WTC11 (cell line): ENCODE measurements around the gene ZNF467. TPM values are rescaled to one million over a fixed set of nuclear protein-coding genes. Genes with fewer than 3 reads are reported as not detected.

ENCODE experiments used
- ATAC-seq: fragments of 200-7000 bp; cut with Tn5 transposase; 2 replicates; pipeline ENCODE4 v1.10.0; 2021; ENCODE audit warnings: mild to moderate bottlenecking, moderate library complexity
- CTCF ChIA-PET: fragments of 300-600 bp; sonication (Branson Sonifier 250); formaldehyde crosslinking; loops from one replicate; lab custom pipeline; 2021; ENCODE audit warnings: antibody characterized with exemption; lab: Charles Lee
- POLR2A ChIA-PET: fragments of 350-600 bp; sonication (Branson Sonifier 250); formaldehyde crosslinking; loops from one replicate; lab custom pipeline; 2021; ENCODE audit warnings: antibody characterized with exemption; lab: Charles Lee
- DNase-seq: peaks from one replicate; pipeline ENCODE4 v3.0.0; 2021; ENCODE audit warnings: low spot score
- H3K27ac Mint-ChIP-seq: 2 replicates; pipeline ENCODE4 v1.8.0; 2021; ENCODE audit warnings: mixed read lengths
- H3K27me3 Mint-ChIP-seq: 2 replicates; pipeline ENCODE4 v1.8.0; 2021; ENCODE audit warnings: low read depth, mild to moderate bottlenecking, moderate library complexity, mixed read lengths
- H3K36me3 Mint-ChIP-seq: 2 replicates; pipeline ENCODE4 v1.8.0; 2021; ENCODE audit warnings: mixed read lengths
- H3K4me1 Mint-ChIP-seq: 2 replicates; pipeline ENCODE4 v1.8.0; 2022; ENCODE audit warnings: mixed read lengths
- H3K4me3 Mint-ChIP-seq: 2 replicates; pipeline ENCODE4 v1.8.0; 2021; ENCODE audit warnings: mild to moderate bottlenecking, moderate library complexity, mixed read lengths
- H3K9me3 Mint-ChIP-seq: 2 replicates; pipeline ENCODE4 v1.8.0; 2021; ENCODE audit warnings: mixed read lengths
- EMX1 ChIP-seq: fragments of 250-450 bp; sonication (Bioruptor Pico); IDR thresholded peaks from 2 replicates; pipeline ENCODE4 v1.8.0; 2021; ENCODE audit warnings: mild to moderate bottlenecking
- FOXJ3 ChIP-seq: sonication (generic); formaldehyde crosslinking; IDR thresholded peaks from 2 replicates; pipeline ENCODE4 v1.9.0; 2021; ENCODE audit warnings: missing genetic modification reagents, mild to moderate bottlenecking, borderline replicate concordance
- FOXK1 ChIP-seq: sonication (generic); formaldehyde crosslinking; IDR thresholded peaks from 2 replicates; pipeline ENCODE4 v1.8.0; 2022; ENCODE audit warnings: mild to moderate bottlenecking, moderate library complexity, missing genetic modification reagents
- NR2C2 ChIP-seq: sonication (generic); formaldehyde crosslinking; IDR thresholded peaks from 2 replicates; pipeline ENCODE4 v1.8.0; 2022; ENCODE audit warnings: mild to moderate bottlenecking, missing genetic modification reagents
- SMAD4 ChIP-seq: sonication (generic); formaldehyde crosslinking; IDR thresholded peaks from 2 replicates; pipeline ENCODE4 v1.8.0; 2022; ENCODE audit warnings: mild to moderate bottlenecking, missing genetic modification reagents
- SP1 ChIP-seq: sonication (generic); formaldehyde crosslinking; conservative IDR thresholded peaks from 2 replicates; pipeline ENCODE4 v1.8.1; 2022; ENCODE audit warnings: missing genetic modification reagents
- ZNF121 ChIP-seq: sonication (generic); formaldehyde crosslinking; IDR thresholded peaks from 2 replicates; pipeline ENCODE4 v1.8.0; 2023; ENCODE audit warnings: missing genetic modification reagents
- ZNF138 ChIP-seq: sonication (generic); formaldehyde crosslinking; conservative IDR thresholded peaks from 2 replicates; pipeline ENCODE4 v1.8.1; 2022; ENCODE audit warnings: mild to moderate bottlenecking, moderate library complexity, missing genetic modification reagents
- ZNF317 ChIP-seq: sonication (generic); formaldehyde crosslinking; IDR thresholded peaks from 2 replicates; pipeline ENCODE4 v1.8.1; 2023; ENCODE audit warnings: low read depth, mild to moderate bottlenecking, moderate library complexity, missing genetic modification reagents, borderline replicate concordance
- total RNA-seq: library from RNA; stranded (reverse); gene quantifications from 3 replicates; pipeline ENCODE4 v1.2.3, GENCODE V29; 2021
- TF ChIP-seq, protein P1 (sequence below): sonication (generic); formaldehyde crosslinking; IDR thresholded peaks from 2 replicates; pipeline ENCODE4 v1.8.0; 2023; ENCODE audit warnings: missing genetic modification reagents, mild to moderate bottlenecking, borderline replicate concordance
- TF ChIP-seq, protein P2 (sequence below): fragments of 250-450 bp; sonication (Bioruptor Pico); IDR thresholded peaks from 2 replicates; pipeline ENCODE4 v1.9.0; 2021; ENCODE audit warnings: mild to moderate bottlenecking
- TF ChIP-seq, protein P3 (sequence below): sonication (generic); formaldehyde crosslinking; IDR thresholded peaks from 2 replicates; pipeline ENCODE4 v1.8.1; 2022; ENCODE audit warnings: low read depth, mild to moderate bottlenecking, moderate library complexity, missing genetic modification reagents, borderline replicate concordance

Gene ZNF467
- total RNA-seq, 1 experiment from 2014 or later = 0.70 TPM

DNA sequence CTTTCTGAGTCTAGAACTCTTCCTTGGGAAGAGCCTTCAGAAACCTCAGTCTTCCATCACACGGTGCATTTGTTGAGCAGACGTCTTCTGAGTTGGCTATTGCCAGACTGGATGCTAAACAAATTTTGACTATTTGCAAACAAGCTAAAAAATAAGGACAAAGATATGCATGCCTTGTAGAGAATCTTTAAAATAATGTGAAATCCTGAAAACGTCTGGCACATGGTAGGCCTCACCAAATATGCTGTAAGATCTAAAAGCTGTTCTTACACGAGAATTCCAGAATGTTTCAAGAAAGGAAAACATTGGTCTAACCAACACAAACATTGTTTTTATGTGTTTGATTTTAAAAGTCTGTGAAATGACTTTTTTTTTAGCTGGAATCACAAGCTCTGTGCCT lies 11.3 kb downstream of the ZNF467 start:
- Mint-ChIP-seq H3K4me3 (no peak overlapping the region), H3K36me3 (no peaks in the 10 kb centered on the region), H3K27ac (no peak overlapping the region), H3K9me3 (no peaks in the 10 kb centered on the region), H3K4me1 (peaks cover 20% of the 10 kb centered on the region), H3K27me3 (peaks cover 91% of the 10 kb centered on the region)
- CTCF ChIA-PET = interaction anchor here (1.0 to 4.5 kb wide), 2 partner anchors 28 to 100 kb away, joined by 3 to 51 read pairs; no protein-coding TSS in a partner anchor
- TF ChIP-seq SP1 (no peak), ZNF138 (CRISPR knock-in tag) (no peak)
- TF ChIP-seq, protein P1, sequence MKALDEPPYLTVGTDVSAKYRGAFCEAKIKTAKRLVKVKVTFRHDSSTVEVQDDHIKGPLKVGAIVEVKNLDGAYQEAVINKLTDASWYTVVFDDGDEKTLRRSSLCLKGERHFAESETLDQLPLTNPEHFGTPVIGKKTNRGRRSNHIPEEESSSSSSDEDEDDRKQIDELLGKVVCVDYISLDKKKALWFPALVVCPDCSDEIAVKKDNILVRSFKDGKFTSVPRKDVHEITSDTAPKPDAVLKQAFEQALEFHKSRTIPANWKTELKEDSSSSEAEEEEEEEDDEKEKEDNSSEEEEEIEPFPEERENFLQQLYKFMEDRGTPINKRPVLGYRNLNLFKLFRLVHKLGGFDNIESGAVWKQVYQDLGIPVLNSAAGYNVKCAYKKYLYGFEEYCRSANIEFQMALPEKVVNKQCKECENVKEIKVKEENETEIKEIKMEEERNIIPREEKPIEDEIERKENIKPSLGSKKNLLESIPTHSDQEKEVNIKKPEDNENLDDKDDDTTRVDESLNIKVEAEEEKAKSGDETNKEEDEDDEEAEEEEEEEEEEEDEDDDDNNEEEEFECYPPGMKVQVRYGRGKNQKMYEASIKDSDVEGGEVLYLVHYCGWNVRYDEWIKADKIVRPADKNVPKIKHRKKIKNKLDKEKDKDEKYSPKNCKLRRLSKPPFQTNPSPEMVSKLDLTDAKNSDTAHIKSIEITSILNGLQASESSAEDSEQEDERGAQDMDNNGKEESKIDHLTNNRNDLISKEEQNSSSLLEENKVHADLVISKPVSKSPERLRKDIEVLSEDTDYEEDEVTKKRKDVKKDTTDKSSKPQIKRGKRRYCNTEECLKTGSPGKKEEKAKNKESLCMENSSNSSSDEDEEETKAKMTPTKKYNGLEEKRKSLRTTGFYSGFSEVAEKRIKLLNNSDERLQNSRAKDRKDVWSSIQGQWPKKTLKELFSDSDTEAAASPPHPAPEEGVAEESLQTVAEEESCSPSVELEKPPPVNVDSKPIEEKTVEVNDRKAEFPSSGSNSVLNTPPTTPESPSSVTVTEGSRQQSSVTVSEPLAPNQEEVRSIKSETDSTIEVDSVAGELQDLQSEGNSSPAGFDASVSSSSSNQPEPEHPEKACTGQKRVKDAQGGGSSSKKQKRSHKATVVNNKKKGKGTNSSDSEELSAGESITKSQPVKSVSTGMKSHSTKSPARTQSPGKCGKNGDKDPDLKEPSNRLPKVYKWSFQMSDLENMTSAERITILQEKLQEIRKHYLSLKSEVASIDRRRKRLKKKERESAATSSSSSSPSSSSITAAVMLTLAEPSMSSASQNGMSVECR (CRISPR knock-in tag) = no peak
- ATAC-seq (no peak), DNase-seq (no peak)
- POLR2A ChIA-PET = no interaction called here

DNA sequence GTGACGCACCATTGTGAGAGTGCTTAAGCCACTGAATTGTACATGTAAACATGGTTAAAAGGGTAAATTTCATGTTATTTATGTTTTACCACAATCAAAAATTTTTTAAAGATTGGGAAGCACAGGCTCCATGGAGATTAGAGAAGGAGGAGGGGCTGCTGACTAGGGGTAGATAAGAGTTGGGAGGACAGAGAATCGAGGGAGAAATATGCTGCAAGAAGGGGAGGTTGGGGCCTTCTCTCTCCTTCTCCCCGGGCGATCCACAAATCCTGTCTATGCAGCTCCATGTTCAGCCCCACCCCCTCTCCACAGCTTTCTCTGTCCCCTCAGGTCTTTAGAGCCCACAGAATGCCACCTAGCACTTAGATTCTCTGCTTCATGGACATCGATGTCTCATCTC lies 12.1 kb downstream of the ZNF467 start:
- H3K27ac Mint-ChIP-seq = no peak overlapping the region
- no peak for DNase-seq
- no peaks in the 10 kb centered on the region for H3K36me3 Mint-ChIP-seq
- H3K4me3 Mint-ChIP-seq = no peak overlapping the region
- no peaks in the 10 kb centered on the region for H3K9me3 Mint-ChIP-seq
- TF ChIP-seq ZNF121 (CRISPR knock-in tag) = no peak
- TF ChIP-seq, all 79 proteins: peak for 0
- no peak for ATAC-seq
- CTCF ChIA-PET = interaction anchor here (1.5 kb wide), 1 partner anchor 99 kb away, joined by 5 read pairs; no protein-coding TSS in a partner anchor
- POLR2A ChIA-PET = no interaction called here
- H3K27me3 Mint-ChIP-seq = peaks cover 90% of the 10 kb centered on the region
- H3K4me1 Mint-ChIP-seq = peaks cover 15% of the 10 kb centered on the region

GRCh38 chr7:149760538-149760937 lies 12.8 kb downstream of the ZNF467 start:
- ChIA-PET CTCF (interaction anchor here (0.7 to 1.5 kb wide), 3 partner anchors 40 to 617 kb away, joined by 3 to 6 read pairs (median 5); no protein-coding TSS in a partner anchor), POLR2A (no interaction called here)

More at GRCh38 chr7:149760538-149760937, 12.8 kb downstream of the ZNF467 start:
- no peak overlapping the region for H3K27ac Mint-ChIP-seq
- TF ChIP-seq NR2C2 (CRISPR knock-in tag) (no peak), ZNF317 (CRISPR knock-in tag) (no peak), FOXK1 (CRISPR knock-in tag) (no peak), SMAD4 (CRISPR knock-in tag) (no peak), EMX1 (no peak), FOXJ3 (CRISPR knock-in tag) (no peak)
- TF ChIP-seq, protein P2, sequence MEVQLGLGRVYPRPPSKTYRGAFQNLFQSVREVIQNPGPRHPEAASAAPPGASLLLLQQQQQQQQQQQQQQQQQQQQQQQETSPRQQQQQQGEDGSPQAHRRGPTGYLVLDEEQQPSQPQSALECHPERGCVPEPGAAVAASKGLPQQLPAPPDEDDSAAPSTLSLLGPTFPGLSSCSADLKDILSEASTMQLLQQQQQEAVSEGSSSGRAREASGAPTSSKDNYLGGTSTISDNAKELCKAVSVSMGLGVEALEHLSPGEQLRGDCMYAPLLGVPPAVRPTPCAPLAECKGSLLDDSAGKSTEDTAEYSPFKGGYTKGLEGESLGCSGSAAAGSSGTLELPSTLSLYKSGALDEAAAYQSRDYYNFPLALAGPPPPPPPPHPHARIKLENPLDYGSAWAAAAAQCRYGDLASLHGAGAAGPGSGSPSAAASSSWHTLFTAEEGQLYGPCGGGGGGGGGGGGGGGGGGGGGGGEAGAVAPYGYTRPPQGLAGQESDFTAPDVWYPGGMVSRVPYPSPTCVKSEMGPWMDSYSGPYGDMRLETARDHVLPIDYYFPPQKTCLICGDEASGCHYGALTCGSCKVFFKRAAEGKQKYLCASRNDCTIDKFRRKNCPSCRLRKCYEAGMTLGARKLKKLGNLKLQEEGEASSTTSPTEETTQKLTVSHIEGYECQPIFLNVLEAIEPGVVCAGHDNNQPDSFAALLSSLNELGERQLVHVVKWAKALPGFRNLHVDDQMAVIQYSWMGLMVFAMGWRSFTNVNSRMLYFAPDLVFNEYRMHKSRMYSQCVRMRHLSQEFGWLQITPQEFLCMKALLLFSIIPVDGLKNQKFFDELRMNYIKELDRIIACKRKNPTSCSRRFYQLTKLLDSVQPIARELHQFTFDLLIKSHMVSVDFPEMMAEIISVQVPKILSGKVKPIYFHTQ (CRISPR knock-in tag) = no peak
- TF ChIP-seq, protein P3, sequence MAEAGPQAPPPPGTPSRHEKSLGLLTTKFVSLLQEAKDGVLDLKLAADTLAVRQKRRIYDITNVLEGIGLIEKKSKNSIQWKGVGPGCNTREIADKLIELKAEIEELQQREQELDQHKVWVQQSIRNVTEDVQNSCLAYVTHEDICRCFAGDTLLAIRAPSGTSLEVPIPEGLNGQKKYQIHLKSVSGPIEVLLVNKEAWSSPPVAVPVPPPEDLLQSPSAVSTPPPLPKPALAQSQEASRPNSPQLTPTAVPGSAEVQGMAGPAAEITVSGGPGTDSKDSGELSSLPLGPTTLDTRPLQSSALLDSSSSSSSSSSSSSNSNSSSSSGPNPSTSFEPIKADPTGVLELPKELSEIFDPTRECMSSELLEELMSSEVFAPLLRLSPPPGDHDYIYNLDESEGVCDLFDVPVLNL (CRISPR knock-in tag) = no peak
- peaks cover 87% of the 10 kb centered on the region for H3K27me3 Mint-ChIP-seq
- no peak overlapping the region for H3K4me3 Mint-ChIP-seq
- no peaks in the 10 kb centered on the region for H3K36me3 Mint-ChIP-seq
- DNase-seq (no peak), ATAC-seq (no peak)
- H3K4me1 Mint-ChIP-seq = peaks cover 11% of the 10 kb centered on the region
- no peaks in the 10 kb centered on the region for H3K9me3 Mint-ChIP-seq
